AG04449 (cell line): ENCODE results near the gene UBA1.

Experiments
- CTCF ChIA-PET: fragments of 350-600 bp; formaldehyde crosslinking; extraction: SDS; loops from one replicate; lab custom pipeline; 2021; ENCODE audit warnings: antibody characterized with exemption; lab: Yijun Ruan, JAX
- POLR2A ChIA-PET: fragments of 400-600, 350-600 bp; formaldehyde crosslinking; extraction: SDS; loops from one replicate; lab custom pipeline; 2020; ENCODE audit warnings: antibody characterized with exemption, inconsistent platforms; lab: Yijun Ruan, JAX
- DNase-seq: peaks from one replicate; pipeline ENCODE4 v3.0.0-alpha.2; 2010; ENCODE audit warnings: low read depth, low spot score
- H3K4me3 ChIP-seq: 2 replicates; pipeline ENCODE4 v1.5.1; 2011; ENCODE audit warnings: low read depth, mild to moderate bottlenecking, control low read depth, low read length
- TF ChIP-seq, protein P1 (sequence below): IDR thresholded peaks from one replicate; pipeline ENCODE4 v1.5.1; 2011; ENCODE audit warnings: mild to moderate bottlenecking, moderate library complexity, low read length, control low read depth, inconsistent platforms; ENCODE audit not compliant: insufficient read depth; ENCODE audit errors: missing control alignments

Gene UBA1

GRCh38 chrX:47172971-47173792 lies 20.4 kb upstream of the UBA1 start:
- TF ChIP-seq, protein P1, sequence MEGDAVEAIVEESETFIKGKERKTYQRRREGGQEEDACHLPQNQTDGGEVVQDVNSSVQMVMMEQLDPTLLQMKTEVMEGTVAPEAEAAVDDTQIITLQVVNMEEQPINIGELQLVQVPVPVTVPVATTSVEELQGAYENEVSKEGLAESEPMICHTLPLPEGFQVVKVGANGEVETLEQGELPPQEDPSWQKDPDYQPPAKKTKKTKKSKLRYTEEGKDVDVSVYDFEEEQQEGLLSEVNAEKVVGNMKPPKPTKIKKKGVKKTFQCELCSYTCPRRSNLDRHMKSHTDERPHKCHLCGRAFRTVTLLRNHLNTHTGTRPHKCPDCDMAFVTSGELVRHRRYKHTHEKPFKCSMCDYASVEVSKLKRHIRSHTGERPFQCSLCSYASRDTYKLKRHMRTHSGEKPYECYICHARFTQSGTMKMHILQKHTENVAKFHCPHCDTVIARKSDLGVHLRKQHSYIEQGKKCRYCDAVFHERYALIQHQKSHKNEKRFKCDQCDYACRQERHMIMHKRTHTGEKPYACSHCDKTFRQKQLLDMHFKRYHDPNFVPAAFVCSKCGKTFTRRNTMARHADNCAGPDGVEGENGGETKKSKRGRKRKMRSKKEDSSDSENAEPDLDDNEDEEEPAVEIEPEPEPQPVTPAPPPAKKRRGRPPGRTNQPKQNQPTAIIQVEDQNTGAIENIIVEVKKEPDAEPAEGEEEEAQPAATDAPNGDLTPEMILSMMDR = no peak
- CTCF ChIA-PET = no interaction called here

GRCh38 chrX:47174376-47174775 lies 19.3 kb upstream of the UBA1 start:
- POLR2A ChIA-PET = no interaction called here
- TF ChIP-seq, protein P1 = no peak
- DNase-seq = no peak
- H3K4me3 ChIP-seq = no peak overlapping the region
- CTCF ChIA-PET = no interaction called here

More at GRCh38 chrX:47172971-47173792, 20.4 kb upstream of the UBA1 start:
- DNase-seq = no peak
- POLR2A ChIA-PET = no interaction called here
- no peak overlapping the region for H3K4me3 ChIP-seq

DNA sequence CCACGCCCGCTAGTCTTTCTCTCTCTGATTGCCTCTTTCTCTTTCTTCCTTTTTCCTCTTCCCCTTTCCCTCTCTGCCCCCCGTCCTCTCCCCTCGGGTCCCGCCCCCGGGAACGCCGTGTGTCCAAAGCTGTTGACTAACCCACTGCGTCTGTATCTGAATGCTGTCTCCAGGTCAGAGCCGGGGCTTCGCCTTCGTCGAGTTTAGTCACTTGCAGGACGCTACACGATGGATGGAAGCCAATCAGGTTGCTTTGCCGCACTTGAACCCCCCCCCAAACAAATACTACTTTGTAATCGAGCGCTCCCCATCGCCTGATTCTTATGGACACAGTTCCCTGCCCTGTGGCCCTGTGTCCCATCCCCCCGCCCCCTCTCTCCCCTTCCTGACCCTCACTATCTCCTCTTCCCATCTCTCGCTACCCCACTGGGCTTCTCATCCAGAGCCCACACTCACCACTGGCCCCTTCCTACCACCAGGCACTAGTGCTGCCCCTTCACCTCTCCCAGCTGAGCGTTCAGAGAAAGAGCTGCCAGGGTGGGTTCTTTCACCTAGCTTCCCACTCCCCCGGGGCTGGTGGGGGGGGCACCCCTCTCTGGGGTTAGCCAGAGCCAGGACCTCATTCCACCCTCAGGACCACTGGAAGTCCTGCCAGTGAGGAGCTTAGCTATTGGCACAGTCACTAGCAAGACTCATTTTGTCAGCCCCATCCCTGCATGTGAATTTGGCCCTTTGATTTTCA lies 18.6 kb upstream of the UBA1 start:
- no peak overlapping the region for H3K4me3 ChIP-seq
- ChIA-PET CTCF (no interaction called here), POLR2A (no interaction called here)
- TF ChIP-seq, protein P1 = no peak
- no peak for DNase-seq

DNA sequence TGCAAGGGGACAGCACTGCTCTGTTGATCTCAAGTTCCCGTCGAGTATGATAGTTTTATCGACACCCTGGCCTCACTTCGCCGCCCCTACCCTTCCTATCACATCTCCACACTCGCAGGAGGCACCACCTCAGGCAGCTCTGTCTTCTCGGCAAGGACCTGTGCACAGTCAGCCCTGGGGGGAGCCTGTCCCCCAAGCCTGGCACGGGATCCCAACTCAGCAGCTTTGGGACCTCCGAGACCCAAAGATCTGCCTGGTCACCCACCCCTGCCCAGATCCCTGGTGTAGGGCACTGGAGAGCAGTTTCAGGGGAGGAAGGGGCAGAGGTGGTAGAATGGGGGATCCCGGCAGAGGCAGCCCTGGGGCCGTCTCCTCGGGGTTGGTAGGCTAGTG lies 18.0 kb upstream of the UBA1 start:
- POLR2A ChIA-PET = interaction anchor here (0.6 kb wide), 1 partner anchor 350 kb away, joined by 4 read pairs; no protein-coding TSS in a partner anchor
- H3K4me3 ChIP-seq = no peak overlapping the region
- CTCF ChIA-PET = no interaction called here
- no peak for DNase-seq
- TF ChIP-seq, protein P1 = no peak

DNA sequence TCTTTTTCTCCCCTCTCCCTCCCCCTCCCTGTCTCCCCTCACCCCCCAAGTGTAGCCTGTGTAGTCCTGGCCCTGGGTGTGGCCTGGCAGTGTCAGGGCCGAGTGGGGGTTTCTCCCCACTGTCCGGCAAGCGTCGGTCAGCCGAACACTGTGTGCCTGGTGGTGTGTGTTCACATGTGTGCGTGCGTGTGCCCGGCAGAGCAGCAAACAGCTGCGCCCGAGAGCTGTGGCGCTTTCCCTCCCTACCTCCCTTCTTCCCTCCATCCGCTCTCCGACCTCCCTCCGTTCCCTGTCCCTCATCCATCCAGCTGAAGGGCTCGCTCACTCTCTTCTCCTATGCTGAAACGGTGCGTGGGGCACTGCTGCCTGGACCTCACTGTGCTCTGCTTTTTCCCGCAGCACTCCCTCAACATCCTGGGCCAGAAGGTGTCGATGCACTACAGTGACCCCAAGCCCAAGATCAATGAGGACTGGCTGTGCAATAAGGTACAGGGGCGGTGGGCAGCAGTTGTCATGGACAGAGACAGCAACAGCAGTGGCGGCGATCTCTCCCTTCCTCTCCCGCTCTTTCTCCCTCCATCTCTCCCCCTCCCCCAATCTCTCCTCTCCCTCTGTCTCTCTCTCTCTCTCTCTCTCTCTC lies 17.4 kb upstream of the UBA1 start:
- CTCF ChIA-PET = no interaction called here
- DNase-seq = no peak
- TF ChIP-seq, protein P1 = no peak
- no peak overlapping the region for H3K4me3 ChIP-seq
- POLR2A ChIA-PET = interaction anchor here (0.6 kb wide), 1 partner anchor 351 kb away, joined by 4 read pairs; no protein-coding TSS in a partner anchor

- CTCF ChIA-PET = no interaction called here
- POLR2A ChIA-PET = no interaction called here
- no peak for DNase-seq
- TF ChIP-seq, protein P1 = no peak
- H3K4me3 ChIP-seq = no peak overlapping the region
Measured at GRCh38 chrX:47177079-47177478, 16.6 kb upstream of the UBA1 start.
